Fibroblast of upper back skin (primary cell): ENCODE data around the gene LSS.
"Not testable (repeated sequence)": the region's sequence is repeated elsewhere in the genome, so short reads cannot be mapped to it uniquely, and the experiment has no call there.

Experiments
- DNase-seq: peaks from one replicate; pipeline ENCODE4 v3.0.0-alpha.2; 2013

The LSS gene

DNA sequence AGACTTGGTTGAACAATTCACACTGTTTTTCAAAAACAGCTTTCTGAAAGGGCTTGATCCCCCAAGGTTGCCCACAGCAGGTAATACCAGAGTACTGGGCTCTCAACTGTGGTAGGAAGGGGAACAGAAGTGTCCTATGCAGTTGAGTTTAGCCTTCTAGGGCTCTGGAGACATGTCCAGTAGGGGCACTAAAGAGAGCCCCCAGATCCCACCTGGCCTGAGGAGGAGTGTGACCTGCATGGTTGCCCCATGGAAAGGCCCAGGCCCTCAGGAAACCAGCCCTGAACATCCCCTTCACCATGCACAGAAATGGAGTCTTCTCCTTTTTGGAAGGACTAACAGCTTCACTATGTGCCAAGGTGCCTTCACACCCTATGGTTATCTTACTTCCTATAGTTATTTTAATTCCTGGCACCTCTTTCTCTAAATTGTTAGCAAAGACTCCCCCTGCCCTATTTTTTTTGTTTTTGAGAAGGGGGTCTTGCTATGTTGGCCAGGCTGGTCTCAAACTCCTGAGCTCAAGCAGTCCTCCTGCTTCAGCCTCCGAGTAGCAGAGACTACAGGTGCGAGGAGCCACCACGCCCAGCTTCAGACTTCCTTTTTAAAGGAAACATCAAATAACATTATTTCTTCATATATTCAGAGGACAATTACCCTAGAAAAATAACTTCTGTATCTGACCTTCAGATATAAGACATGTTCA is 16.8 kb upstream of the LSS start:
- DNase-seq, result no peak

DNA sequence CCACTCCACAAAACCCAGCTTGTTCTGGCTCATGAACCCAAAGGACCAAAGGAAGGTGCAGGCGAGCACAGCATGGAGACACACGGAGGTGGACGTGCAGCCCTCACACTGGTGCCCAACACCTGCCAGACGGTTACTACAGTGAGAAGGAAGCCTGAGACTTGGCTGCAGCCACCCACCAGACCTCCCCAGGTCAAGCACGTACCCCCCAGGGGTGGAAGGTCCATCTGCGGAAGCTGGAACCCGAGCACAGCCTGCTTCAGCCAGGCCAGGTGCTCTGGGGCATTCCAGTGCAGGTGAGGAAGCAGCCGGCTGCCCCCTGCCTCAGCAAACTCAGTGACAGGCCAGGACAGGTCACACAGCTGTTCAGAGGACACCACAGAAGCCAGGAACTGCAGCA is 16.0 kb upstream of the LSS start:
- no peak for DNase-seq

DNA sequence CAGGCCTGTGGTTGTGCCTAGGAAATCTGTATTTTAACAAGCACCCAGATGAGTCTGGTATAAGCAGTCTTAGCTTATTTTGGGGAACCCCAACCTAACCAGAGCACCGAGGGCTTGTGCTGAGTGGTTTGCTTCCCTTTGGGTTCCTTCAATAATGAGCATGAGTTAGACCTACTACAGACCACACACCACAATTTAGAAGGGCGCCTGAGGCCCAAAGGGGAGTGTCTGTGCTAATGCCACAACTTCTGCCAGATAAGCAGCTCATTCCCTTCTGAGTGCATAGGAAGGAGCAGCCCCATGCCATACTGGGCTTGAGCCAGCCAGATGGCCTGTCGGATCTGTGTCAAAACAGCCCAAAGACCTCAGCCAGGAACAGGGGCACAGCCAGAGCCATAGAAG is 15.4 kb upstream of the LSS start:
- DNase-seq, result no peak

DNA sequence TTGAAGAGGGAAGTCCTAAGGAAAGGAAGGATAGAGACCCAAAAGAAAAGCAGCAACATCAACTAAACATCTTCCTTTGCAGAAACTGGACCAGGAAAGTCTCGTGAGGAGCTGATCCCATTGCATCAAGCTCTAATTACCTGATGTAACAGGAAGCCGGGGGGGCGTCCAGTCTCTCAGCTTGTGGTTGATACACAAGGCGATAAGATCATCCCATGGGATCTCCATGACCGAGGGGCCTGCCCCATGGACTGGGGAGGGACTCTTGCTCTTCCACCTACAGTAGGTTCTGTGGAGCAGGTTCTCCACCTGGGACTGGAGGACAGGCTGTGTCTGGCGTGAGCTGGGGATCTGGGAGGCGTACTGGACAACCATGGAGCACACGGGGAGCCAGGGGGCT is 14.8 kb upstream of the LSS start:
- no peak for DNase-seq

DNA sequence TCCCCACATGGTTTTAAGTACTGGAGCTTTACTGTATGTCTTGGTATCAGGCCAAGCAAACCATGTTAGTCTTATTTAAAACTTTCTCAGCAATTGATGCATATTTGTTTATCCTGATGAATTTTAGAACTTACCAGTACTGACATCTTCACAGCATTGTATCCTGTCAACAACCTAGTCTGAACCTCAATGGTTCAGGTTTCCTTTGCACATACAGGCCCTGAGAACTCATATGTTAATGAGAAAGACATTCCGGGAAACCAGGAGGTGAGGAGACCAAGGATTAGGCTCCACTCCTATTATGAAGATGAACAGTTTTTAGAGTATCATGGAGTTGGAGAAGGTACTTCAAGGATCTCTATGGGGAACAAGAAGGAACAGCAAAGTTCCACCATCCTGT is 13.0 kb upstream of the LSS start:
- DNase-seq, result not testable (repeated sequence)

DNA sequence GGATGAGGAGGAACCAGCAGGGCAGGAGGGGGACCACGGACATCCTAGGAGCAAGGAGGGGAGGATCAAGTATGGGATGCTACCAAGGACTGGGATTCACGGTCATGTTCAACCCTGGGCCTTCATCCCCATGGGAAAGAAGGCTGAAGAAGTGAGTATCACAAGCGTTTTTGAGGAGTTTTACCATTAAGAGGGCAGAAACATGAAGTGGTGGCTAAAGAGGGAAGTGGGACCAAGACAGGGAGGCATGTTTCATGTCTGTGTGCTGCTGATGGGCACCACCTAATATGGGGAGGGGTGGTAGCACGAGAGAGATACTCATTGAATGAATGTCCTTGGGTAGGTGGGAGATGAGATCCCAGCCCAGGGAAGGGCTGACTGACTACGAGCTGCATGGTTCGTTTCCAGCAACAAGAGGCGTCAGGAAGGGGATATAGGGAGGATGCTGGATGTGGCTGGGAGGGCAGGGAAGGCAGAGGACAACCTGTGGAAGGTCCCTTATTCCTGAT is 11.3 kb upstream of the LSS start:
- no peak for DNase-seq

DNA sequence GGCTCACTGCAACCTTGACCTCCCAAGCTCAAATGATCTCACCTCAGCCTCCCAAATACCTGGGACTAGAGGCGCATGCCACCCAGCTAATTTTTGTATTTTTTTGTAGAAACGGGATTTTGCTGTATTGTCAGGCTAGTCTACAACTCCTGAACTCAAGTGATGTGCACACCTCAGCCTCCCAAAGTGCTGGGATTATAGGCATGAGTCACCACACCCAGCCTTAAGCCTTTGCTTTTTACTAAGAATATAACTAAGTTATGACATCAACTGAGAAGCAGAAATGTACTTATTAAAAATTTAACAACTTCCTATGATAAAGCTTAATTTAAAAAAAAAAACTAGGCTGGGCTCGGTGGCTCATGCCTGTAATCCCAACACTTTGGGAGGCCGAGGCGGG is 8.9 kb upstream of the LSS start:
- no peak for DNase-seq

DNA sequence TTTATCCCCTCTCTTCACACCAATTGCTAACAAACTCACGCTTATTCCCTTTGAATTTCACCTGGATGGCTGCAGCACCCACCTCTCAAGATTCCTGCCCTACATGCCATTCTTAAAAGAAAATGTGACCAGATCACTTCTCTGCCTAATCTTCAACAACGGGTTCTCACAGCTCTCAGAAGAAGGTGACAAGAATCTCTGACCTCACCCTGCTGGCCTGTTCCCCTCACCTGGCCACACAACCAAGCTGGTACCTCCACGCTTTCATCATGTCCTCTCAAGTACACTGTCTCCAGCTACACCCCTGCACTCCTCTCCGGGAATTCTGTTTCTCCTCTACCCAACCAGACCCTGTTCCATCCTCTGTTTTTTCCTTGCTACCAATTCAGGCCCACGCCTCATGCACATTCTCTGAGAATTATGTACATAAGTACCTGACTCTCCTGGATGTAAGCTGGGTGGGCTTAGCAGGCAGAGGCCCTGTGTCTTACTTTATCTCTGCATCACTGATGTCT is 5.9 kb upstream of the LSS start:
- no peak for DNase-seq

DNA sequence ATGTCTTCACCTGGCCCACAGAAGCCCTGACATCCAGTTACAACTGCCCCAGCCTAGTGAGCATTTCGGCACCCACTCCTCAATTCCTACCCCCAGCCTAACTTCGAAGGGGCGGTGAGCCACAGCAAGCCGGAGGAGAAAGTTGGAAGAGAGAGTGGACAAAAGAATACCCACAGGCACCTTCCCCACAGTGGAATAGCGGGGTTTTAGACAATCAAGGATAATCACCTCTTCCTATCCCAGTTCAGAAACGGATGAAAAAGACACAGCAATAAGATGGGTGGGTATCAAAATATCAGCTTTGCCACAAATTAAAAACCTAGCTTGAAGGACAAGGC is 1.3 kb upstream of the LSS start:
- no peak for DNase-seq

DNA sequence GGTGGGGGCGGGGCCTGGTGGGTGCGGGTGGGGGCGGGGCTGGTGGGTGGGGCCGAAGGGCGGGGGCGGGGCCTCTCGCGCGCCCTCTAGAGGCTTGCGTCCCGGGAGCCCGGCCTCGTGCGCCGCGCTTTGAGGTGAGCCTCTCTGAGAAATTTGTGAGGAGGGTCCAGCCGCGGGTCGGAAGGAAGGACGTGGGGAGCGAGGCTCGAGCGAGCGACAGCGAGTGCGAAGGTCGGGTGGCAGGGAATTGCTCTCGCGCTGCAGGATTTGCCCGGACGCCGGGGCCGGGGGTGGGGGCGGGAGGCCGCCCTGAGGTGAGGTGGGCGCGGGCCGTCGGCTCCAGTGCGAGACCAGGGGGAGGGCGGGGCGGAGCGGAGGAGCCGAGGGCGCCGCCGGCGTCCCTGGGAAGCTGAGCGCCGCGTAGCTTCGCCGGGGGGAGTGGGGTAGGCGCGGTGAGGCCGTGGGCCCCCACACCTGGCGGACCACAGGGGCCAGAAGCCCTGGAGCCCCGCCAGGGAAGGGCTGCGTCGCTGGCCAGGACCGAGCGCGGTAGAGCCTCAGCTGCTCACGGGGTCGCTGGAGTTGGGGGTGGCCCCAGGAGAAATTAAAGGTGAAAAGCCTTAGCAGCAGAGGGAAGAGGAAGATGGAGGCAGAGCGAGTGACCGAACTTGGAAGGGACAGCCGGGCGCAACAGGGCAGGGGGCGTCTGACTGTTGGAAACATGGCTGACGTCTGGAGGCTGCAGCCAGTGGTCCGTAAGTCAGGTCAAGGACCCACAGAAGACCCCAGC is 754 bp upstream of the LSS start:
- DNase-seq, result no peak

DNA sequence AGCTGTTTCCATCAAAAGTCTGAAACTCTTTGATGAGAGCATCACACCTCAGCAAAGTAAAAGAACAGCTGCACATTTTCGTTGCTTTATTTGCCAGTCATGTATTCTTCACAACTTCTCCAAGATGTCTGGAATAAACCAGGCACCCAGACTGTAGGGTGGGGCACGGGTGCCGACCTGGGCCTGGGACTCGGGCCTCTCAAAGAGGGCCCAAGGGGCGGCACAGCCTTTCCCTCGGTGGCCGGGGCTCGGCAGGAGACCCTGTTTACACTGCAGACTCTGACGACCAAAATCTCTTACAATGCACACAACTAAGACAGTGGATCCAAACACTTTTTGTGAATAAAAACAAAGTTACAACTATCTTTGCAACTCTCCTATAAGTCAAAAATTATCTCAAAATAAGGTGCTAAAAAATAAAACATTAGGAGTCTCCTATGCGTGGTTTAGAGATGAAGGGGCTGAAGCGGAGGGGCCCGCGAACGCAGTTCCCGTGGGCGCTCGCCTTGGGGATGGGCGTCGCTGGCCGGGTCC is 696 bp downstream of the LSS start:
- DNase-seq, result no peak

DNA sequence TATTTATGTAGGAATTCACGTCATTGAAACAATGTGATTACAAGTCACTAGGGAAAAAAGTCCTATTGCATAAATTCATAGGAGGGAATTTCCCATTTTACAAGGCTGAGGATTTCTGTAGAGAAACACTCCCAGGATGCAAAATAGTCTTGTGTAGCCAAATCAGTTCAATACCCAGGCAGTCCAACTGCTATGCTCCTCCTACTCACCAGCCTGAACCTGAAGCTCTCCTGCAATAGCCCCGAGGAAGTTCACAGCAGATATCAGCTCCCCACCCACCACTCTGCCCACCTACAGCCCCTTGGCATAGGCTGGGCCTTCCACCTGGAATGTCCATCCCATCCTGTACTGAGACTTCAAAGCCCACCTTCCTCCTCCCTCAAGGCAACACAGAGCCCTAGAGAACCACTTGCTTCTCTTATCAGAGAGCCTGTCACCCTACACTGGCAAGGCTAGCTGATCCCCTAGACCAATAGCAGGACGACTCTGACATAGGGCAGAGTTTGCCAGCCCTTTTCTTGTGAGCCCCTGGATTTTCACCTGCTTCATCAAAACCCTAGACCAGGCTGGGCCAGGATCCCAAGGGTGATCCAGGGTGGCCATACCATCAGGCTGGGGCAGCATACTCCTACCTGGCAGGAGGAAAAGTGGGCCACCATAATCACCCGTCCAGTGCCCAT is 1.5 kb downstream of the LSS start:
- peak; percentile 6 for DNase-seq

DNA sequence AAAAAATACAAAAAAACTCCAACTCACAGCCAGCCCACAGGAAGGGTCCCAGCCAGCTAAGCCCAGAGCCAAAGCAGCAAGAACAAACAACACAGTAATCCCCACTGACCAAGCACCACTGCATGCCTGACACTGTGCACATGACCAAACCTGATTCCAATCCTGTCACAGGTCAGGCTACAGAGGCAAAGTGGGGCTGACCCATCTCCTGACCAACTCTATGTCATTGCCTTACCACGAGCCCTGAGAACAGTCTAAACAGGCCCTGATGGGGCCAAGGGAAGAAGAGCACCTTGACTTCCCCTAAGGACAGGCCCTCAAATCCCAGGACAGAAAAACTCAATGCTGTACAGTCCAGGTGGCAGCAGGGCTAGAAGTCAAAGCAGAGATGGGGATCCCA is 2.4 kb downstream of the LSS start:
- DNase-seq, result no peak

DNA sequence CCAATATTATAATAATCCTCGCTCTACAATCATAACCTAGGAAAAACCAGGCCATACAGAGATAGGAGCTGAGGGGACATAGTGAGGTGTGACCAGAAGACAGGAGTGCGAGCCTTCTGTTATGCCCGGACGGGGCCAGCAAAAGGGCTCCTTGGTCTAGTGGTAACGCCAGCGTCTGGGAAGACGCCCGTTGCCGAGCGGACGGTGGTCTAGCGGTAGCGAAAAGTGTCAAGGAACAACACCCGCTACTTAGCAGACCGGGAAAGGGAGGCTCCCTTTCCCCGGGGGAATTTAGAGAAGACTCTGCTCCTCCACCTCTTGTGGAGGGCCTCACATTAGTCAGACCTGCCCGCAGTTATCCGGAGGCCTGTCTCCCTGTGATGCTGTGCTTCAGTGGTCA is 4.9 kb downstream of the LSS start:
- not testable (repeated sequence) for DNase-seq

DNA sequence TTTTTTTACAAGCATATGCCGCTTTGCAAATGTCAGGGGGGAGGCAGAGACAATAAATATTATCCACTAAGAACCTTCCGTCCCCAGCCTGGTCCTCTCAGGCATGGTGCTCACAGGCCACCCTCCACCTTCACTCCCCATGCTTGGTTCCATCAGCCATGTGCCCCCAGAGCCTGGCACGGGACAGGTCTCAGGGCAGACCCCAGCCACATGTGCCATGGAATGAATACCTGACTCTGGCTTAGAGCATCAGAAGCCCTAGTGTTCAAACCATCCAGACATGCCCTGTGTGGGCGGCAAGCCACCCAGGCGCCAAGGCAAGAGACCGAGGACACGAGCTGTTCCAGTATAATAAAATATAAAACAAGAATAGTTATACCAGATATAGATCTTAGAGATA is 5.4 kb downstream of the LSS start:
- DNase-seq, result no peak

DNA sequence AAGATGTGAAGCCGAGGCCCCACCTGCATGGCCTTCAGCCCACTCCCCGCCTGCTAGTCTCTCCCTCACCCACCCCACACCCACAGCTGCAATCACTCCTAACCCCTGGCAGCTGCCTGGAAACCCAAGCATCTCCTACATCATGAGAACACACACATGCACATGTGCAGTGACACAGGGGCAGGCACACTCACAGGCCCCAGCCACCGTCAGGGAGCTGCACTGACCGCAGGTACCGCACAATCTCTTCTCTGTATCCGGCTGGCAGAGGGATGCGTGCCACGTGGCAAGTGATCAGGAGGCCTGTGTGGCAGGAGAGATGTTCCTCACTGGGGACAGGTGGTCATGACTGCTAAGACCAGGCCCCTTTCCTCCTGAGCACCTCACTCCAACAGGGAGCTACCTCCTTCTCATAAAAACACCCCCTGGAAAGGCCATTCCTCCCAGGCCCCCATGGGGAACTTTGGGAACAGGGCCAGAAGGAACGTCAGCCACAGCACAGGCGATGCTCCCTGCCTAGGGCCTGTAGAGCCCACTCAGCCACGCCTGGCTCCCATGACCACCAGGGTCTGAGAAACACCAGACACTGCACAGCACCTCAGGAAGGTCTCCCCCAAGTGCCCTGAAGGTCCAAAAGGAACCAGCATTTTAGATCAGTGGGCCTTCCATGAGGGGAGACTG is 6.0 kb downstream of the LSS start:
- DNase-seq, result no peak

DNA sequence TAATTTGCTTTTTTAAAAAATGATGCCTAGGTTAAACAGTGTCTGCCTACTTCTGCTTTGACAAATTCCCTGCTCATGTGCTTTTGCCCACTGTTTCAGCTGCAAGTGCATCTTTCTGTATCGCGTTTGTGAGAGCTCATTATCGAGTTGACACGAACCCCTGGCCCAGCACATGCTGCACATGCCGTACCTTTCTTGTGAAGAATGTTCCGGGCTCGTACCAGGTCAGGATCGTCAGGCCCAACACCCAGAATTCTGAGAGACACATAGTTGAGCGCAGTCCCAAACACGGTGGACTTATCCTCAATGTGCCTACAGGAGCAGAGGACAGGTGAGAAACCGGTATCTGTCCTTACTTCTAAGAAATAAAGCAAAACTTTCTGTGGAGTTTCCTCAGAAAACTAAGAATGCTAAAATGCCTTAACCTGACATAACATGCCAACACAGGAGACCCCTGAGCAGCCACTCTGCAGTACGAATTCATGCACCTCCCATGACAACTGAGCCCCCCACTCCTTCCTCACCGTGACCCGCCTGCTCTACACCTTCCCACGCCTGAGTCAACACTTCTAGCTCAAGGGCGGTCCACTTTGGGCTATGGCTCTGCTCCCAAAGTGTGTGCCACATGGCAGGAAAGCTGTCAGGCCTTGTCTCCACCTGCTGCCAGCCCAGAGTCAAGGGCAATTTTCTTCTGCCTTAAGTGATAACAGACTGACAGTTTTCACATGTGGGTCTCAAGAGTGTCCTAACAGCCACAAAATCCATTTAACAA is 6.7 kb downstream of the LSS start:
- no peak for DNase-seq

DNA sequence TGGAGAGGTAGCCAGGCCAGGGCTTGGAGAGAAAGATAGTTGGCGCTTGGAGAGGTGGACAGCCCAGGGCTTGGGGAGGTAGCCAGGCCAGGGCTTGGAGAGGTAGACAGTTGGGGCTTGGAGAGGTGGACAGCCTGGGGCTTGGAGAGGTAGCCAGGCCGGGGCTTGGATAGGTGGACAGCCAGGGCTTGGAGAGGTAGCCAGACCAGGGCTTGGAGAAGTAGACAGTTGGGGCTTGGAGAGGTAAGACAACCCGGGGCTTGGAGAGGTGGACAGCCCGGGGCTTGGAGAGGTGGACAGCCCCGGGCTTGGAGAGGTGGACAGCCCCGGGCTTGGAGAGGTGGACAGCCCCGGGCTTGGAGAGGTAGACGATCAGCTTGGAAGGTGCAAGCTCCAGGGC is 7.7 kb downstream of the LSS start:
- no peak for DNase-seq

DNA sequence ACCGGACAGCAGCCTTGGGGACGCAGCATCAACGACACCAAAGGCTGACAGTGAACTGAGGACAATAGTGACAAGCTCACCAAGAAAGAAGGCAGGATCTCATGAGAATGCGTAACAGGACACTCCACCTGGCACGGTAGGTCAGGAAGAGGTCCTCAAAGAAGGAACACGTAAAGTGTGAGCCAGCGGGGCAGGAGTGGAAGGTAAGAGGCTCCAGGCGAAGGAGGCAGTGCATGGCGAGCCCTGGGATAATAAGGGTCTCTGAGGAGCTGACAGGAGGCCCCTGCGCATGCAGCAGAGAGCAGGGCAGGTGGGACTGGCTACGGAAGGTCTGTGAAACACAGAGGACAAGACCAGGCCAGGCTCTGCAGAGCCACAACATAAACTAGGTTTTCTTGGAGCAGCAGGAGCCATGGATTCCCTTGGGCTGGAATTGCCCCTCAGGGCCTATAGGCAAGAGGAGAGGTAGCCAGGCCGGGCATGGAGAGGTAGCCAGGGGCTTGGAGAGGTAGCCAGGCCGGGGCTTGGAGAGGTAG is 8.2 kb downstream of the LSS start:
- no peak for DNase-seq

DNA sequence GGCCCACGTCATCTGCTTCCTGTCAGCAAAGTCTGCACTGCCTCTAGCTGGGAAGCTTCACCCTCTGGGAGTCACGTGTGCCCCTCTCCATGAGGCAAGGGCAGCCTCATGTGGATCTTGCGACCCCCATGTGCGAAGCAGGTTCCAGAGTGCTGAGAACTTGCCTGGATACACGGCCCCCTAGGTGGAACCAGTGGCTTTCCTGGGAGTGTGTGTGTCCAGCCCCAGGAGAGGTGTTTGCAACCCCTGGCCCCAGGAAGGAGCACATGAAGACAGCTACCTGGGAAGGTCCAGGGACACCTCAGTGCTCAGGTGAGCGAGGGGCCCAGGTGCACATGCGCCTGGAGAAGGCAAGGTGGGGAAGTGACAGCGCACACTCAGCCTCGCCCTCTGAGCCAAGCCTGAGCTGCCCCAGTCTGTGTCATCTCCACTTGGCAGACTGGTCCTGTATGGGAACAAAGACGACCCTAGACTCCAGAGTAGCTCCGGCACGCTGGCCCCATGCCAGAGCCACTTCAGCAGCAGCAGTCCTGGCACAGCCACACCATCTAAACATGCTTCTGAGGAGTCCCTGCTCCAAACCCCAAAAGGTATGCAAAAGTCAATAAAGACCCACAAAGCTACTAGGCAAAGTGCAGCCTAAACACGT is 8.9 kb downstream of the LSS start:
- DNase-seq, result no peak

DNA sequence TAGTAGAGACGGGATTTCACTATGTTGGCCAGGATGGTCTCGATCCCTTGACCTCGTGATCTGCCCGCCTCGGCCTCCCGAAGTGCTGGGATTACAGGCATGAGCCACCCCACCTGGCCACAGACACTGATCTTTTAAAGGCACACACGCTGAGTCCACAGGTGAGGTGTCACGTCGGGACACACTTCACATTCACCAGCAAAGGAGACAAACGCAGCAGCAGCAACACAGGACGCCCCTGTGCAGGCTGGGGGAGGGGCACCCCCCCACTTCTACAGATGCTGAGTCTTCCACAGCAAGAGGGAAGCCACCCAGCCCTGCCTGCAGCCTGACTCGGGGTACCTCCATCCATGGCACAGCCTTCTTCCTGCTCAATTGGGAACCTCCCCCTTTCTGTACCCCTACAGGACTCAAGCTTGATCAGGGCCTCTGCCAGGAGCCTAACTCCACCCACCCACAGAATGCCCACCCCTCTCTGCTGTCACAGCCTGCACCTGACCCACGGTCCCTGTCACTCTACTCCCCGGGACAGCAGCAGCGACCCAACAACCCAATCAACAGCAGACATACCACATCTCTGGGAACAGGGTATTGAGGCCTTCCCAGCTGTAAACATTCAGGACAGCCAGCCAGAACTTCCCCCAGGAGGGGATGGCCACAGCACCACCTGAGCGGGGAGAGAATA is 9.5 kb downstream of the LSS start:
- no peak for DNase-seq
